Thoracic aorta endothelial cell (primary cell): ENCODE results near the gene ADAMTS4. TPM values are rescaled to one million over a fixed set of nuclear protein-coding genes. Genes with fewer than 3 reads are reported as not detected.

Experiments used
- small RNA-seq: library from RNA; depleted of rRNA; stranded (forward); fragments of <200 nt; gene quantifications from one replicate; pipeline ENCODE3, GENCODE V24; 2012
- total RNA-seq: library from RNA; depleted of rRNA; stranded (reverse); fragments of >200 nt; gene quantifications from 2 replicates; pipeline ENCODE4 v1.2.3, GENCODE V29; 2012

The ADAMTS4 gene
- total RNA-seq = 35.9 and 90.2 TPM in 2 replicates

DNA sequence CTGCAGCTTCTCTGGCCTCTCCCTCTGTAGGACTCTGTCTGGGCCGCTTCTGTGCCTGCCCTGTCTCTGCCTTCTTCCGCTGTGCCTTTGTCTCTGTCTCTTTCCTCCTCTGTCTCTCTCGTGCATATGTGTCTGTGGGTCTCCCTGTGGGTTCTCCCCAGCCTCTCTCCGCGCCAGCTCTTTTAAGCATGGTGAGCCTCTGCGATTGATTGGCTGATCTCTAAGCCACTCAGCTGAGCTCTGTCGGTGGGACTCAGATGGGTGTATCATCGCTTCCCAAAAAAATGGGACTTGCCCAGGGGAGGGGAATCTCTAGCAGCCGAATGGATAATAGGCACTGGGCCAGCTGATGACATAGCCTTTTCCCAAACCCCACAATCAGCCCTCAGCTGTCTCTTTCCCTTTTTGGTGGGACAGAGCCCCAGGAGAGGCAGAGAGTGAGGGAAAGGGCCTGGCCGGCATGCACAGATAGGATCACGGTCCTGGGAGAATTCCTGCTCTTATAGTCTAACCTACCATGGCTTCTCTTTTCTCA is at the start of gene ADAMTS4:
TSS of gene ADAMTS4 (minus strand) at position 158 of the 535 bp plus-strand sequence. CDS start 427 bp downstream, outside the sequence.

GRCh38 chr1:161238039-161238473 is 39.2 kb upstream of the ADAMTS4 start, which contains the start of gene NR1I3:
TSS of gene NR1I3 (minus strand) at chr1:161238203. CDS start at chr1:161236565, 1,638 bp downstream.

DNA sequence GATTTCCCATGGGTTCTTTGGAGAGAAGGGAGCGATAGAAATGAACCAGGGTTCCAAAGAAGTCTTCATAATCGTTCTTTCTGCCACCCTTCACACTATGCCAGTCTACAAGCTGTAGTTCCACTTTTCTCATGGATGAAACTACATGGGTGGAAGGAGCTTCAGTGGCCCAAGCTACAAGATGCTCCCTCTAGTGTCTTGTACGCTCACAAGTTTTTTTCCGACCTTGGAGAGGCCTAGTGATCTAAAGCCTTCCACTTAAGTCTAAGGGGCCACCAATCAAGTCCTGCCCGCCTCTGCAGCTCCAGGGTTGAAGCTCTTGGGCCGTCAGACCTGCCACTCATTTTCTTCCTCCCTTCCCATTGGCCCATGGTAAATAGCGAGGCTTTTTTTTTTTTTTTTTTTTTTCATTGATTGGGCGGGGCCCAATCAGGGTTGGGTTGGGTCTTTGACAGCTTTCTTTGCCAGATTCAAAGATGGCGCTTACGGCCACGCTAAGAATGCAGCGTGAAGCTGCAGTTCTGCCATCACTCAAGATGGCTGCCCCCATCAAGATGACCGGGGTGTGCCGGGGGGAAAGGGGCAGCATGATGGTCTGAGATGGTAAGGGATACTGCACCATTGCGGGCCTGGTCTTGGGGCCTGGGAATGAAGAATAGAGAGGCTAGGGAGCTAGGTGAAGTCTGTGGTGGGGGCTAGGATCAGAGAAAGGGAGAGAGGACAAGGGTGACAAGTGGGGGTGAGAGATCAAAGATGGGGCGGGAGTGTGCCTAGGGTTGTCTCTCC is 26.9 kb upstream of the ADAMTS4 start, which contains the start of gene TOMM40L:
TSS of gene TOMM40L (plus strand) at position 527 of the 786 bp plus-strand sequence. CDS start 430 bp downstream, outside the sequence.

GRCh38 chr1:161215076-161215475 is 16.2 kb upstream of the ADAMTS4 start, which contains the start of gene FCER1G:
TSS of gene FCER1G (plus strand) at chr1:161215295. CDS start at chr1:161215322, 27 bp downstream.

DNA sequence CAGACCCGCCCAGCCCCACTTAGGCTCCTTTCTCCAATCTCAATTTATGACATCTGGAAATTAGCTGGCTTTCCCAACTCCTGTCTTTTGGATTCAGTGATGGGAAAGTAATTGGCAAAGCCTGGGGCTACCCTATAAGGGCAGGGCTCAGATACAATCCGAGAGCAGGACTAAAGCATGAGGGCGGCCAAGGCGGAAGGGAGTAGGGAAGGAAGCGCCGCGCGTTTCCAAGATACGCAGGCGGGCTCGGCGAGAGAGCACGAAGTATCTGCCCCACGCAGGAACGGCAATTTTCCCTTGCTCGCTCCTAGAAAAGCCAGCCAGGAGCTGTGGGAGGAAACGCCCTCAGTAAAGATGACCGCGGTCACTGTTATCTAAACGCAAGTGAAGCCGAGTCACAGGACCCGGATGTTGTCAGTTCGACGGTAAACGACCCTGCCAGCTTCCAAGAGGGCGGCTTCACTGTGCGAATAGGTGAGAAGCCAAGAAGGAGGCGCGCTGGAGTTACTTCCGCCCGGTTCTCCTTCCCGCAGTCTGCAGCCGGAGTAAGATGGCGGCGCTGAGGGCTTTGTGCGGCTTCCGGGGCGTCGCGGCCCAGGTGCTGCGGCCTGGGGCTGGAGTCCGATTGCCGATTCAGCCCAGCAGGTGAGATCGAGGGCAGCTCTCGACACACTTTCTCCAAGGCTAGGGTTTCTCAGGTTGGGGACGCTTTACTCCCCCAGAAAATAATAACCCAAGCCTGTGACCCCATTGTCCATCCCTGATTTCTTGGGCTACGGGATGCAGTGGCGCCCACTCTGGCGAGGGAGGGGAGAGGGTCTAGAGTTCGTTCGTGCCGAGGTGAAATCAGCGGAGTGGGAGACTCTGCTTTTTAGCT is 3.2 kb upstream of the ADAMTS4 start, which contains the start of gene NDUFS2:
TSS of gene NDUFS2 (plus strand) at position 532 of the 877 bp plus-strand sequence. CDS start at position 551, 19 bp downstream.

DNA sequence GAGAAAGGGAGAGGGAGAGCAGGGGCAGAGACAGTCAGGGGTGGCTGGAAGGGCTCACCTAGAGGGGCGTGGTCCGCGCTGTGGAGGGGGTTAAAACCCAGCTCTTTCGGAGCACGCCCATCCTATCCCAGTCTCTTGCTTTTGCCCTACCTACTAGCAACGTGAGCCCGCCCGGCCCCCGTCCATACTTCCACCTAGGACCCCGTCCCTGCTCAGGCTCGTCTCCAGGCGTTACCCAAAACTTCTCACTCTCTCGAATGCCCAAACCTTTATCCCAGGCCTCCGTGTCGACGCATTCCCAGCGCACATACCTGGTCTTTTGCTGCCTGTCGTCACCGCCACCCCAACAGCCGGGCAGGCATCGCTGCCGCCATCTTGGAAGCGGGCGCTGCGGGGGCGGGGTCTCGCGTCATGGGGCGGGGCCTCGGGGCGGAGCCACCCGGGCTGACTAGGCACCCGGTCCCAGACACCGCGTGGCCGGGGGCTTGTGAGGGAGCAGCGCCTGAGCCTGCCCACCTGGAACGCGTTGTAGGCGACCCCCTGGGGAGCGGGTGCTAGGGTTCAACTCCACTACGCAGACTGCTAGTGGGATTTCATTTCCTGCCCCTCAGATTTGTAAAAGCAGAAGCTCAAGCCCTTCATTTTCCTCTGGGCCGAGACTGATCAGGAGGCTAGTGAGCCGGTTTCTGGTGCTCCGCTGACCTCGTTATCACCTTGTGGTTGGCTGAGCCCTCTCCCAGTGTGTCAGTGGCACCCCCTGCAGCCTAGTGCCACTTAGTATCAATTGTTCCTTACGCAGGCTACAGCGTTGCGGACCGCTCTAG is 21.5 kb downstream of the ADAMTS4 start, which contains the start of gene B4GALT3:
TSS of gene B4GALT3 (minus strand) at position 396 of the 824 bp plus-strand sequence. CDS start 1,447 bp downstream, outside the sequence.

GRCh38 chr1:161165742-161166668 is 32.8 kb downstream of the ADAMTS4 start, which contains the start of gene PPOX:
TSS of gene PPOX (plus strand) at chr1:161166426. CDS start at chr1:161166848, 422 bp downstream.

DNA sequence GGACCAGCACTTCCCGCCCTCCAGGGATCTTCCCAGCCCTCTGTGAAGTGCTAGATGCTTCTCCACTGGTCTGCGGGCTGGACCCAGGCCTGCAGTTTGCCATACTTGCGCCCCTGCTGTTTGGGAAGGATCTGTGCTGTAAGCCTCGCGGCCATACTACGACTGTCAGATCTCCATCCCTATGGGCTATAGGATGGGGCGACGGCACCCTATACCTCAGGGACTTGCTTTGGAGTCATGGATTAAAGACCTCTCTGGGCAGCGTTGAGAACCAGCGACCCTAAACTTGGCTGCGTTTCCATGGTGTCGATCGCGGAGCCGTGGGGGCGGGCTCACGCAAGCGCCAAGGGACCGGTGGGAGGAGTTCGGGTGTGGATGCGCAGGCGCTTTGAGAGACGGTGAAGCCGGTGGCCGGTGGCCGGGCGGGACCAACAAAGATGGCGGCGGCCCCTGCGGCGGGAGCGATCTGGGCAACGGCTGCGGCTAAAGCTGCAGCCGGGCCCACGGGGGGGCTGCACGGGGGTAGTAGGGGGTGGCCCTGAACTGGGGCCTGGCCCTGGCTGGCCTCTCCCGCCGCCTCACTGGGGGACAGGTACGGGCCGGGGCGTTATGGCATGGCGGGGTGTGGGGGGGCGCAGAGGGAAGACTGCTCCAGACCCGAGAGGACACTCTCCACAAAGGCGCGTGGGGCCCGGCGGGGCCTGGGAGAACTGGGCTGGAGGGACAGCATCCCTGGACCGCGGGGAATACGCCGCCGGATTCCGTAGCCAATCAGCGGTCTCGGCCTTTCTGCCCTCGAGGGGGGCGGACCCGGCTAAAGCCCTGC is 39.6 kb downstream of the ADAMTS4 start, which contains the start of gene USP21:
TSS of gene USP21 (plus strand) at position 414 of the 826 bp plus-strand sequence. CDS start 1,141 bp downstream, outside the sequence.

GRCh38 chr1:161153682-161154337 is 45.0 kb downstream of the ADAMTS4 start, which contains the start of gene UFC1:
TSS of gene UFC1 (plus strand) at chr1:161153978. CDS start at chr1:161153998, 20 bp downstream.

Small RNAs within 50 kb of the gene (small RNA-seq; reads per million reads assigned to genes)
- not detected for gene RF01225

Other genes starting within 250 kb of the ADAMTS4 start
- 0.27 TPM in 1 of 2 replicates, not detected in the other for gene ITLN2, start 244.2 kb downstream of the ADAMTS4 start, total RNA-seq
- gene F11R, start 177.9 kb downstream of the ADAMTS4 start, total RNA-seq = 110 and 113 TPM in 2 replicates
- 7.4 and 50.5 TPM in 2 replicates for gene TSTD1, start 160.1 kb downstream of the ADAMTS4 start, total RNA-seq
- 53.0 and 54.7 TPM in 2 replicates for gene USF1, start 153.1 kb downstream of the ADAMTS4 start, total RNA-seq
- gene ARHGAP30, start 129.2 kb downstream of the ADAMTS4 start, total RNA-seq = not detected in 2 replicates
- gene NECTIN4, start 109.5 kb downstream of the ADAMTS4 start, total RNA-seq = 0.14 and 0.40 TPM in 2 replicates
- gene KLHDC9, start 100.7 kb downstream of the ADAMTS4 start, total RNA-seq = 0.79 and 0.80 TPM in 2 replicates
- gene PFDN2, start 81.0 kb downstream of the ADAMTS4 start, total RNA-seq = 54.3 and 55.2 TPM in 2 replicates
- 17.6 and 18.9 TPM in 2 replicates for gene NIT1, start 80.9 kb downstream of the ADAMTS4 start, total RNA-seq
- gene DEDD, start 66.4 kb downstream of the ADAMTS4 start, total RNA-seq = 28.6 and 31.4 TPM in 2 replicates
- gene UFC1, start 45.1 kb downstream of the ADAMTS4 start, total RNA-seq = 95.0 and 102 TPM in 2 replicates
- gene USP21, start 39.6 kb downstream of the ADAMTS4 start, total RNA-seq = 8.1 and 9.5 TPM in 2 replicates
- 11.6 and 16.4 TPM in 2 replicates for gene PPOX, start 32.6 kb downstream of the ADAMTS4 start, total RNA-seq
- gene B4GALT3, start 21.5 kb downstream of the ADAMTS4 start, total RNA-seq = 25.7 and 31.5 TPM in 2 replicates
- gene NDUFS2, start 3.3 kb upstream of the ADAMTS4 start, total RNA-seq = 109 and 111 TPM in 2 replicates
- gene FCER1G, start 16.2 kb upstream of the ADAMTS4 start, total RNA-seq = not detected in 2 replicates
- not detected in 2 replicates for gene APOA2, start 24.6 kb upstream of the ADAMTS4 start, total RNA-seq
- gene TOMM40L, start 27.0 kb upstream of the ADAMTS4 start, total RNA-seq = 12.6 and 14.9 TPM in 2 replicates
- not detected in 2 replicates for gene NR1I3, start 39.1 kb upstream of the ADAMTS4 start, total RNA-seq
- not detected in 2 replicates for gene PCP4L1, start 59.7 kb upstream of the ADAMTS4 start, total RNA-seq
- gene MPZ, start 110.9 kb upstream of the ADAMTS4 start, total RNA-seq = 1.2 and 1.3 TPM in 2 replicates
- gene SDHC, start 115.3 kb upstream of the ADAMTS4 start, total RNA-seq = 33.9 and 45.9 TPM in 2 replicates
- gene CFAP126, start 168.8 kb upstream of the ADAMTS4 start, total RNA-seq = not detected in 2 replicates